Mucosa of descending colon (tissue), 3 donors: ENCODE data around the gene PTGIS. TPM values are rescaled to one million over a fixed set of nuclear protein-coding genes. Genes with fewer than 3 reads are reported as not detected.

Source experiments
- ATAC-seq: fragments of 200-7000 bp; cut with Tn5 transposase; one replicate; pipeline ENCODE4 v1.9.1; 2020; ENCODE audit warnings: mild to moderate bottlenecking, moderate library complexity
- DNase-seq, 3 donors: peaks; one replicate each; pipeline ENCODE4 v3.0.0-alpha.2; 2020
- H3K36me3 ChIP-seq: fragments of 200-600 bp; one replicate; pipeline ENCODE4 v1.8.0; 2021; ENCODE audit warnings: low read depth, mild to moderate bottlenecking
- H3K4me1 ChIP-seq: fragments of 200-600 bp; one replicate; pipeline ENCODE4 v1.8.0; 2021; ENCODE audit warnings: low read depth, mild to moderate bottlenecking
- H3K4me3 ChIP-seq: fragments of 200-600 bp; one replicate; pipeline ENCODE4 v1.8.0; 2021; ENCODE audit warnings: mild to moderate bottlenecking
- H3K9me3 ChIP-seq: fragments of 200-600 bp; one replicate; pipeline ENCODE4 v1.8.0; 2021; ENCODE audit warnings: mild to moderate bottlenecking
- intact Hi-C, 2 donors: fragments of 100-400 bp; cut with DNase I in 1 of 2; cut with micrococcal nuclease in 1 of 2; formaldehyde crosslinking; loops; one replicate each; pipeline versions ENCODE4 v1.11.0 to v1.11.1; 2022; cut with DNase I, micrococcal nuclease
- total RNA-seq, 3 donors: library from RNA; stranded (reverse); fragmentation: NEBNext Ultra II Directional in 2 of 3; extraction: Animal tissue kit (Norgen Biotek cat#: 25700) in 2 of 3; gene quantifications; one replicate each; pipeline versions ENCODE4 v1.2.1 to v1.2.4, GENCODE V29; 2021 to 2023
- TF ChIP-seq, protein P1 (sequence below): fragments of 200-600 bp; IDR thresholded peaks from one replicate; pipeline ENCODE4 v1.8.0; 2022; ENCODE audit warnings: antibody characterized with exemption, mild to moderate bottlenecking
- donor health status: DM: no; HTN: no; CAD: no; lungs with moderate emphysema.
- donor health status: DM: no; HTN: no; CAD: no.
- donor health status: DM: no; HTN: yes; CAD: no.

Gene PTGIS
- total RNA-seq, 3 donors from 2014 or later, result 3.8 to 45.8 (median 12.3) TPM

DNA sequence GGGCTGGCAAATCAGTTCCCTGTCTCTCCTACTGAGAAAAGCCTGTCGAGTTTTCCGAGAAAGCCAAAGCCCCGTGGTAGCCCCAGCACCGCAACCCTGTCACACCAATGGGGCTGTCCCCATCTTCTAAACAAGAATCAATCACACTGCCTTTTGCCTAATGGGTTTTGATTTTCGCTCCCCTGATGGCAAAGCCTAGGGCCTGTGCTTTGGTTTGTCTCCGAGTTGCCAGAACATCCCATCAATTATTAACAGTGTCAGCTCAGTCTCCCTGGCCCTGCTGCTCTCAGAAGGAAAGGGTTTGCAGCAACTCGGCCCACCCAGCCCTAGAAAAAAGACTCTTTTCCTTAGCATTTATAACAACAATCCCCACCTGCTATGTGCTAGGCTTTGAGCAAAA, 89.7 kb downstream of the PTGIS start:
- no peak for ATAC-seq
- DNase-seq, result no peak
- H3K4me3 ChIP-seq, result no peak overlapping the region
- no peaks in the 10 kb centered on the region for H3K4me1 ChIP-seq
- TF ChIP-seq, protein P1, sequence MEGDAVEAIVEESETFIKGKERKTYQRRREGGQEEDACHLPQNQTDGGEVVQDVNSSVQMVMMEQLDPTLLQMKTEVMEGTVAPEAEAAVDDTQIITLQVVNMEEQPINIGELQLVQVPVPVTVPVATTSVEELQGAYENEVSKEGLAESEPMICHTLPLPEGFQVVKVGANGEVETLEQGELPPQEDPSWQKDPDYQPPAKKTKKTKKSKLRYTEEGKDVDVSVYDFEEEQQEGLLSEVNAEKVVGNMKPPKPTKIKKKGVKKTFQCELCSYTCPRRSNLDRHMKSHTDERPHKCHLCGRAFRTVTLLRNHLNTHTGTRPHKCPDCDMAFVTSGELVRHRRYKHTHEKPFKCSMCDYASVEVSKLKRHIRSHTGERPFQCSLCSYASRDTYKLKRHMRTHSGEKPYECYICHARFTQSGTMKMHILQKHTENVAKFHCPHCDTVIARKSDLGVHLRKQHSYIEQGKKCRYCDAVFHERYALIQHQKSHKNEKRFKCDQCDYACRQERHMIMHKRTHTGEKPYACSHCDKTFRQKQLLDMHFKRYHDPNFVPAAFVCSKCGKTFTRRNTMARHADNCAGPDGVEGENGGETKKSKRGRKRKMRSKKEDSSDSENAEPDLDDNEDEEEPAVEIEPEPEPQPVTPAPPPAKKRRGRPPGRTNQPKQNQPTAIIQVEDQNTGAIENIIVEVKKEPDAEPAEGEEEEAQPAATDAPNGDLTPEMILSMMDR, result no peak
- H3K9me3 ChIP-seq, result no peaks in the 10 kb centered on the region
- no peaks in the 10 kb centered on the region for H3K36me3 ChIP-seq
- intact Hi-C loops, result no loop called here

DNA sequence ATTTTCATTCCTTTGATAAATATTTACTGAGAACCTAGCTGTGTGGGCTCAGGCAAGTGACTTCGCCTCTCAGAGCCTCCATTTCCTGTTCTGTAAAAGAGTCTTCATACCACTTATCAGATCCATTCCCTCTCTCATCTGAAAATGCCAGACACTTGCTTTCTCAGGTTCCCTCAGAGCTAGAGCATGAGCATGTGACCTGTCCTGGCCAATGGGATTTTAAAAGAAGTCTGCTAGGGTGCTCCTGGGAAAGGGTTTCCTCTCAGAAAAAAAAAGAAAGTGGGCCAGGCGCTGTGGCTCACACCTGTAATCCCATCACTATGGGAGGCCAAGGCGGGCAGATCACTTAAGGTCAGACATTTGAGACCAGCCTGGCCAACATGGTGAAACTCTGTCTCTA, 90.7 kb downstream of the PTGIS start:
- ATAC-seq (no peak), DNase-seq (no peak)
- H3K36me3 ChIP-seq, result no peaks in the 10 kb centered on the region
- no peak overlapping the region for H3K4me3 ChIP-seq
- H3K9me3 ChIP-seq, result no peaks in the 10 kb centered on the region
- intact Hi-C loops, result no loop called here
- no peaks in the 10 kb centered on the region for H3K4me1 ChIP-seq
- TF ChIP-seq, protein P1, result no peak

DNA sequence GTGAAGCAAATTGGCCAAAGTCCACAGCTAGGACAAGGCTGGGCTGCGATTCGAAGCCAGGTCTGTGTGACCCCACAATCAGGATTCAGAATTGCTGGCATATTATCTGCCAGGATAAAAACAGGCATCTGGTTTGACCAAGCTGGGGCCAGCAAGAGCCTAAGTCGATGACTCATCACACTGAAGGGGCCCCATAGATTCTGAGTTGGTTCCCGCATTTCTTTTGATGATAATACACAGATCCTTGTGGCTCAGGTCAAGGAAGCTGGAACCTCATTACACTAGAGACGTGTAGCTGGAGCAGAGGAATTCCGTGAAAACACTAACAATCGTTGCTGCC, 92.0 kb downstream of the PTGIS start:
- ATAC-seq (no peak), DNase-seq (no peak)
- H3K9me3 ChIP-seq, result no peaks in the 10 kb centered on the region
- intact Hi-C loops, result no loop called here
- TF ChIP-seq, protein P1, result no peak
- H3K36me3 ChIP-seq, result no peaks in the 10 kb centered on the region
- no peak overlapping the region for H3K4me3 ChIP-seq
- no peaks in the 10 kb centered on the region for H3K4me1 ChIP-seq

DNA sequence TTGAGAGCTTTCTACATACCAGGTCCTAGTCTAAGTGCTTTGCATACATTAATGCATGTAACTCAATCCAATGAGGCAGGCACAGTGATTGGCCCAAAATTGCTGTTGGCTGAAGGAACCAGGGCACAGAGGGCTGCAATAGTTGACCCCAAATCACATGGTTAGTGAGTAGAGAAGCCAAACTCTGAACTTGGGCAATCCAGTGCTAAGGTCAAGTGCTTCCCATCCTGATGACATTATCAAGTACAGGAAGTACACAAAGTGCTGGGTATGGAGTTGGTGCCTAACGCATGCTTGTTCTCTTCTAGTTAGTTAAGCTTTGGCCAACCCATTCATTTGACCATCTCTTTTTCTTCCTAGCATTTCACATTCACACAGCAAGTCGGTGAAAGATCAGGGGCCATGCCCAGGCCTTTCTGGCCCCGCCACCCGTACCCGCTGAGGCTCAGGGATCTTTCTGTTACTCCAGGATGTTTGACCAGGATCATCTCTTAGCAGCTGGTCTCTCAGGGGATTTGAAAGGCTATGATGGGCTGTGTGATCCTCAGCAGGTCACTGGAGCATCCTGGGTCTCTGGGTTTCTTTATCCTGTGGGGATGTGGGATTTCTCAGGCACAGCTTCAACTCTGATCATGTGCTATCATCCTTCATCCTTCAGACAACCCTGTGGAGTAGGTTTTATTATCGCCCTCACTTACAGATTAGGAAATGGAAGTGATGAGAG, 92.5 kb downstream of the PTGIS start:
- DNase-seq, result no peak
- intact Hi-C loops, result no loop called here
- ATAC-seq, result no peak
- H3K36me3 ChIP-seq, result no peaks in the 10 kb centered on the region
- TF ChIP-seq, protein P1, result no peak
- no peaks in the 10 kb centered on the region for H3K9me3 ChIP-seq
- no peaks in the 10 kb centered on the region for H3K4me1 ChIP-seq
- no peak overlapping the region for H3K4me3 ChIP-seq

DNA sequence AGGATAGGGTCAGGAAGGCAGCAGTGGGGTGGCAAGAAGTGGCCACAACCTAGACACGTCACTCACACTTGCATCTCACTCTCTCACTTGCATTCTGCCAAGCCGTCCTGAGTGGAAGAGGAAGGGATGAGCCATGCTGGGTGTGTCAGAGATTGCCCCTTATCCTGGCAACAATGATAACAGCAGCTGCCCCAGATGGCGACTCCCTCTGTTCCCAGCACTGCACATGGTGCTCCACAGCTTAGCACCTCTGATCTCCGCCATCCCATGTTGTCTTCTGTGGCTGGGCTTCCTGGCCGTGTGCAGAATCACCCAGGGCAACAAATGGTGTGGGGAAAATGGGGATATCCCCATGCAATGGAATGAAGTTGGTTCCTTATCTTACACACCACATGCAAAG, 96.5 kb downstream of the PTGIS start:
- DNase-seq, result no peak
- no peaks in the 10 kb centered on the region for H3K36me3 ChIP-seq
- TF ChIP-seq, protein P1, result no peak
- intact Hi-C loops, result no loop called here
- no peak overlapping the region for H3K4me3 ChIP-seq
- H3K4me1 ChIP-seq, result no peaks in the 10 kb centered on the region
- no peak for ATAC-seq
- H3K9me3 ChIP-seq, result no peaks in the 10 kb centered on the region

DNA sequence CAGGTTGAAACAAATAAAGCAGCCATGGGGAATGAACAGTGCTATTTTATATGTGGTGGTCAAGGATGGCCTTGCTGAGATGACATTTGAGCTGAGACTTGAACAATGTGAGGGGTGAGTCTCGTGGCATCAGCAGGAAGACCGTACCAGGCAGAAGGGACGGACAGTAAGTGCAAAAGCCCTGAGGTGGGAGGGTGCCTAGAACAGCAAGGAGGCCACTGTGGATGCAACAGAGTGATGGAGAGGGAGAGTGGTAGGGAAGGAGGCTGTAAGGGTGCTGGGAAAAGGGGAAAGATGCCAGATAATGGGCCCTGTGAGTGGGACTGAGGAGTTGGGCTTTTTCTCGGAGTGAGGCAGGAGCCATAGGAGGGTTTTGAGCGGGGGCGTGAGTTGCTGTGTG, 97.0 kb downstream of the PTGIS start:
- no peak for ATAC-seq
- TF ChIP-seq, protein P1, result no peak
- intact Hi-C loops, result no loop called here

More for the DNA sequence above, 97.0 kb downstream of the PTGIS start:
- no peak for DNase-seq
- no peaks in the 10 kb centered on the region for H3K9me3 ChIP-seq
- H3K36me3 ChIP-seq, result no peaks in the 10 kb centered on the region
- no peak overlapping the region for H3K4me3 ChIP-seq
- no peaks in the 10 kb centered on the region for H3K4me1 ChIP-seq
